GM21447 (cell line): ENCODE data around the gene SENP7.
A peak's percentile ranks its signal among the peaks of the same experiment; 100 is the strongest.
"Not testable (repeated sequence)": the region's sequence is repeated elsewhere in the genome, so short reads cannot be mapped to it uniquely, and the experiment has no call there.

Experiments
- ATAC-seq: cut with Tn5 transposase; IDR thresholded peaks from one replicate; pipeline ENCODE4 v1.9.1; 2021; ENCODE audit not compliant: unreplicated experiment

The SENP7 gene

GRCh38 chr3:101464235-101464634, 48.8 kb downstream of the SENP7 start:
- ATAC-seq, result no peak

DNA sequence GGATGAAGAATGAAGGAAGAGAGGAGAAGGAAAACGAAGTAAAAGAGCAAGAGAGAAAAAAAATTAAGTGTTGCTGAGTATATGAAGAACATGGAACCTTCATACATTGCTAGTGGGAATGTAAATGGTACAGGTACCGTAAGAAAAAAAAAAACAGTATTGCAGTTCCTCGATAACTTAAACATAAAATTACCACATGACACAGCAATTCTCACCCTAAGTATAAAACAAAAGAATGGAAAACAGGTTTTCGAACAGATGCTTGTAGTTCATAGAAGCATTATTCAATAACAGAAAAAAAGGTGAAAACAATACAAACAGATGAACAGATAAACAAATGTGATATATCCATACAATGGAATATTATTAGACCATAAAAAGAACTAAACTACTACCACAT, 51.6 kb downstream of the SENP7 start:
- no peak for ATAC-seq

GRCh38 chr3:101458387-101458786, 54.6 kb downstream of the SENP7 start:
- no peak for ATAC-seq

DNA sequence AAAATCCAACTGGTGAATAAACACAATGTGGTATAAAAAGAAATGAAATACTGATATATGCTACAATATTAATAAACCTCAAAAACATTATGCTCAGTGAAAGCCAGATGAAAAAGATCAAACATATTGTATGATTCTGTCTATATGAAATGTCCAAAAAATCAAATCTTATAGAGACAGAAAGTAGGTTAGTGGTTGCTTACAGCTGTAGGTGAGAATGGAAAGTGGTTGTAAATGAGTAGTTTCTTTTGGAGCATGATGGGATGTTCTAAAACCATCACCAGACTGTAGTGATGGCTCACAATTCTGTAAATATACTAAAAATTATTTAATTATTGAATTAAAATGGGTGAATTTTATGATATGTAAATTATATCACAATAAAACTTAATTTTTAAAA, 58.4 kb downstream of the SENP7 start:
- no peak for ATAC-seq

DNA sequence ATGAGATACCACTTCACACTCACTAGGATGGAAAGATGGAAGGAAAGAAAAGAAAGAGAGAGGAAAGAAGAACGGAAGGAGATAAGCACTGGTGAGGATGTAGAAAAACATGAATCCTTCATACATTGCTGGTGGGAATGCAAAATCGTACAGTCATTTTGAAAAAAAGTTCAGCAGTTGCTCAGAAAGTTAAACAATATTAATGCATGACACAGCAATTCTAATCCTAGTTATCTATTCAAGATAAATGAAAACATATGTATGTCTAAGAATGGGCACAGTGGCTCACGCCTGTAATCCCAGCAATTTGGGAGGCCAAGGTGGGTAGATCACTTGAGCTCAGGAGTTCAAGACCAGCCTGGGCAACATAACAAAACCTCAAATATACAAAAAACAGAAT, 59.1 kb downstream of the SENP7 start:
- ATAC-seq, result no peak

- ATAC-seq, result not testable (repeated sequence)
Observed at GRCh38 chr3:101438641-101439040, 74.4 kb downstream of the SENP7 start.

DNA sequence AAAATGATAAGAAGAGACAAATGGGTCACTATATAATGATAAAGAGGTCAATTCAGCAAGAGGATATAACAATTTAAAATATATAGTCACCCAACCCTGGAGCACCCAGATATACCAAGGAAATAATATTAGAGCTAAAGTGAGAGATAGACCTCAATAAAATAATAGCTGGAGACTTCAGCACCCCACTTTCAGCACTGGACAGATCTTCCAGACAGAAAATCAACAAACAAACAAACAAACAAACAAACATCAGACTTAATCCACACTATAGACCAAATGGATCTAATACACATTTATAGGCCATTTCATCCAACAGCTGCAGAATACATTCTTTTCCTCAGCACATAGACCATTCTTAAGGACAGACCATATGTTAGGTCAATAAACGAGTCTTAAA, 79.4 kb downstream of the SENP7 start:
- ATAC-seq, result no peak

GRCh38 chr3:101423984-101424888, 88.8 kb downstream of the SENP7 start:
- no peak for ATAC-seq

DNA sequence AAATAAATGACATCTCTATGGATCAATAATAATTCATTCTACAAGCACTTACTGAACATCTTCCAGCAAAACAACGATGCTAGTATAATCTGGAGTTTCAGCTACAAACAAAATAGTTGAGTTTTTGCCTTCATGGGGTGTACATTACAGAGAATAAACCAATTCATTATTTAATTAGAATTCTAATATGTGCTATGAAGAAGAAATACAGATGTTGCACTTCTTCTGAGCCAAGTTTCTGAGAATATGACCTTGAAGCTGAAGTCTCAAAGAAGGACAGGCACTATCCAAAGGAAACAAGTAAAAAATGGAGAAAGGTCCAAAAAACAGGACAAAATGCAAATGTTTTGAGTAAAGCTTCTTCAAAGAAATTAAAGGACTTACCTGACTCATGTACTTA, 94.2 kb downstream of the SENP7 start:
- no peak for ATAC-seq

- no peak for ATAC-seq
Observed at GRCh38 chr3:101414121-101414520, 98.9 kb downstream of the SENP7 start.

DNA sequence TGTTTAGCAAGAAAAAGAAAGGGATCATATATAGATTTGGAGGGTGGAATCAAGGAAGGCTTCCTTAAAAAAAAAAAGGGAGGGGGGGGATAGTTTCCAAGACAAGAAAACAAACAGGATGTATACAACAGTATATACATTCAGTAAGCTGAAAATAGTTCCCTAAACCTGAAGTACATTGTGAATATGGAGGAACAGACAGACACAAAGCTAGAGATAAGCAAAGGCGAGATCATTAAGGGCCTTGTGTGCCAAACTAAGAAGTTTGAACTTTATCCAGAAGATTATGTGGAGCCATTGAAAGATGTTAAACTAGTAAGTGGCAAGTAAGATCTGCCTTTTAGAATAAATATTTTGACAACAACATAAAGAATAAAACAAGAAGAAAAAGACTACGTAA, 99.4 kb downstream of the SENP7 start:
- ATAC-seq, result no peak

- no peak for ATAC-seq
Observed at GRCh38 chr3:101391413-101391950, 121.5 kb downstream of the SENP7 start.

- ATAC-seq, result no peak
Observed at GRCh38 chr3:101388706-101389105, 124.3 kb downstream of the SENP7 start.

DNA sequence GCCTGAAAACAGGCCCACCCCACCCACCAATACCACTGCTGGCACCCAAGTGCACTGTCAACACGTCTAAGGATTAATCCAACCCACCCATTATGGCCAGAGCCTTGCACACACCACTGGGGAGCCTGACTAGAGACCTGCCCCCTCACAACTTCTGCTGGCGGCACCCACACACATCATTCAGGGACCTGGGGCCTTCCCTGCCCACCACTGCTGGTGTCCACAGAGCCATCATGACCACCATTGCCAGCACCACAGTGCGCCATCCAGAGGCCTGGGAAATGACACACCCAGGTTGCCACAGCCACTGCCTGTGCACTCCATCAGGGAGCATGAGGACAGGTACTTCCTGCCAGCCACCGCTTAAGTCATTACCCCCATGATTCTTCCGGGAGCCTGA, 125.7 kb downstream of the SENP7 start:
- no peak for ATAC-seq

DNA sequence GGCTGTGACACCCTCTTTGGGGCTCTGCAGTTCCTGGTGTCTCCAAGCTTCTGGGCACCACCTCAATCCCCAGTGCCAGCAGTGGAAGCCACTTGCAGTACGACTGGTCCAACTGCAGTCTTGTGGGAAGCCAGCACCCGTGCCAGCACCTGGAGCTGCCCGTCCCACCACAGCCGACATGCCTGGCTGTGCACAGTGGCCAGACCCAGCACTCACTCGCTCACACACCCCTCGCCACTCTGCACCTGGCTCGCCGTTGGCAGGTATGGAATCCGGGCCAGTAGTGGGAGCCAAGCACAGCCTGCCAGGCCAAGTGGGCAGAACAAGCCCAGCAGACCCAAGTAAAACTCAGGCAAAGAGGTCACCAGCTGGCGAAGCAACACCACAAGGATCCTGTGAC, 128.6 kb downstream of the SENP7 start:
- ATAC-seq, result no peak

DNA sequence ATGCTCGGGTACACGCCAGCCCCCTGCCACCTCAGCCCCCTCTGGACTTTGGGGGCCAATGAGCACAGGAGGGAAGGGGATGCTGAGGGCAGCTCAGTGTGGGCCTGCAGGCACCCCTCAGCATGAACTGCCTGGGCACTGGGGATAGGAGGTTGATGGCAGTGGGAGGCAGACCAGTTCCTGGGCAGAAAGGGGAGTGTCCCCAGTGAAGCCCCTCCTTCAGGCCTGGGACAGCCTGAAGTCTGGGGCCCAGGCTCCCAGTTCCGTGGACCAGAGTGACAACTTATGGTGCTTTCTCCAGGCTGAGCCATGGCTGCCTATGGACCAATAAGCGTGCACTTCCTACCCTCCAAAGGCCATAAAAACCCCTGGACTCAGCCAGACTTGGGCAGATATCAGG, 129.4 kb downstream of the SENP7 start:
- ATAC-seq, result no peak

- ATAC-seq, result no peak
Observed at GRCh38 chr3:101383156-101383575, 129.8 kb downstream of the SENP7 start.

GRCh38 chr3:101381809-101382208, 131.2 kb downstream of the SENP7 start:
- ATAC-seq, result no peak

- ATAC-seq, result peak; percentile 97
Observed at GRCh38 chr3:101379658-101380376, 133.2 kb downstream of the SENP7 start.

GRCh38 chr3:101377796-101378195, 135.2 kb downstream of the SENP7 start:
- ATAC-seq, result no peak

GRCh38 chr3:101377209-101377608, 135.8 kb downstream of the SENP7 start:
- ATAC-seq, result no peak

DNA sequence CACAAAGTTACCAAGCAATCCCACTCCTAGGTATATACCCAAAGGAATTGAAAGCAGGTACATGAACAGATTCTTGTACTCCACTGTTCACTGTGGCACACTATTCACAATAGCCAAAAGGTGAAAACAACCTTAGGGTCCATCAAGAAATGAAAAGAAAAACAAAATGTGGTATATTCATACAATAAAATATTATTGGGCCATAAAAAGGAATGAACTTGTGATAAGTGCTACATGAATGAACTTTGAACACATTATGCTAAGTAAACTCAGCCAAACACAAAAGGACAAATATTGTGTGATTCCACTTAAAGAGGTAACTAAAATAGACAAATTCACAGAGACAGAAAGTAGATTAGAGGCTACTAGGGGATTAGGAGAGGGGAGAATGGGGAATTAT, 137.4 kb downstream of the SENP7 start:
- no peak for ATAC-seq
